GM21786 (cell line): ENCODE results near the gene DLX3.

Source experiments
- ATAC-seq: cut with Tn5 transposase; IDR thresholded peaks from one replicate; pipeline ENCODE4 v1.9.1; 2021; ENCODE audit not compliant: unreplicated experiment

DLX3 gene

DNA sequence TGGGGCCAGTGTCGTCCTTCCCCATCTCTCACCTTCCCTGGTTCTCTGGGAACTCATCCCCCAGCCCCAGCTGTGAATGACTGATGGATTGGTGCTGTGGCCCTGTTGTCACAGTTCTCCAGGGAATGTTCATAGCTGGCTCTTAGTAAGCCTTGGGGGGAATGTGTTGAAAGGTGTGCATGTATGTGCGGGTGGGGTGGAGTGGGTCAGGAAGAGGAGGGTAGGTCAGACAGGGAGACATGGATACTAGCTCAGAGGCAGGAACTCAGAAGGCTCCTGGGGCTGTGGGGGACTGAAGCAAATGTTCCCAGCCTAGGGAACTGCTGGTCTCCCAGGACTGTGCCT, 21.8 kb downstream of the DLX3 start:
- ATAC-seq: no peak

DNA sequence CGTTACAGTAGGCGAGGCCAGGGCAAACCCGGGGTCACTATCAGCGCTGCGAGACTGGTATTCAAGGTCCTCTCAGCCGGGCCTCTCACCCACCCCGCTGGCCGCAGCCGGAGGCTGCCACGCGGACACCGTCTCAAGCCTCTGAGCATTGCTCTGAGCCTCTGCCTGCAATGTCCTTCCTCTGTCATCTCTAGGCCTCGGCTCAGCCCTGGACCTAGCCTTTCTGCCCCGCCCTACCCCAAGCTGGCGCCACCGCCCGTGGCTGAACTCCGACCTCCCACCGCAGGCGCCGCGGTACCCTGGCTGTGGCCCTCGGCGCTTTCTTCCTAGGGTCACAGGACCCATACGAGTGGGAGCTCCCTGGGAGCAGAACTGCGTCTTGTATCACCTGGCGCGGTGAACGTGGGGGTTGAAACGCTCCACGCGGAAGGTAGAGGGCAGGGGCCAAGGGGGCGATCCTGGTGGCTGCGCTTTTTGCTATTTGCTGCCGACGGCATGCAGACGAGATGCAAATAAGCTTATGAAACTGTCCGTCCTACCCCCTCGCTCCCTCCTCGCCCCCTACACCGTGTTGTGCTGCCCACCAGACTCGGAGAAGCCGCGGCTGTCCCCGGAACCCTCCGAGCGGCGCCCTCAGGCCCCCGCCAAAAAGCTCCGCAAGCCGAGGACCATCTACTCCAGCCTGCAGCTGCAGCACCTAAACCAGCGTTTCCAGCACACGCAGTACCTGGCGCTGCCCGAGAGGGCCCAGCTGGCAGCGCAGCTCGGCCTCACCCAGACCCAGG, 22.3 kb downstream of the DLX3 start:
- ATAC-seq: no peak

DNA sequence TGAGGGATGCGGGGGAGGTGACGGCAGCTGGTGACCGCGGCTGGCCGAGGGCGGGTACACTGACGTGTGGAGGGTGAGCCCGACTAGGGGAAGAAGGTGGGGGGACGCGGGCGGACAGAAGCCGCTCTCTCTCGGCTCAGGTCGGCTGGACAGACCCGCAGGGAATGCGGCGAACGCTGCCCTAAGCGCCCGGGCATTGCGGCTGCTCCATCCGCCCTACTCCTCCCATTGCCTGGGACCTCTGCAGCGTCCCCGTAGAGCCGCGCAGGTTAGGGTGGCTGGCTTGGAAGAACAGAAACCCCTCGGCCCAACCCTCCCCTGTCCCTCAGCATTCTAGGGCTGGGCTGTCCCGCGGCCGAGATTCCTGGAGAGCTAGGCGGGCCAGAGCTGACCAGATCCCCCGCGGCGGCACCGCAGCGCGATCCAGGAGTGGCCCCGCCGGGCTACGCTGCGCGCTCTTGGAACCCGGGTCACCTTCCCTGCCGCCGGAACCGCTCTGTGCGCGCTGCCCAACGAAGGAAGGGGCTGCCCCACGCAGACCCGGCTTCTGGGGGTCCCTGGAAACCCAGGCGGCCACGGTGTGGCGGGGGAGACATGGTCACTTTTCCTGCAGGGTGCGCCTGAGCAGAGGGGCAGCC, 23.1 kb downstream of the DLX3 start:
- no peak for ATAC-seq

DNA sequence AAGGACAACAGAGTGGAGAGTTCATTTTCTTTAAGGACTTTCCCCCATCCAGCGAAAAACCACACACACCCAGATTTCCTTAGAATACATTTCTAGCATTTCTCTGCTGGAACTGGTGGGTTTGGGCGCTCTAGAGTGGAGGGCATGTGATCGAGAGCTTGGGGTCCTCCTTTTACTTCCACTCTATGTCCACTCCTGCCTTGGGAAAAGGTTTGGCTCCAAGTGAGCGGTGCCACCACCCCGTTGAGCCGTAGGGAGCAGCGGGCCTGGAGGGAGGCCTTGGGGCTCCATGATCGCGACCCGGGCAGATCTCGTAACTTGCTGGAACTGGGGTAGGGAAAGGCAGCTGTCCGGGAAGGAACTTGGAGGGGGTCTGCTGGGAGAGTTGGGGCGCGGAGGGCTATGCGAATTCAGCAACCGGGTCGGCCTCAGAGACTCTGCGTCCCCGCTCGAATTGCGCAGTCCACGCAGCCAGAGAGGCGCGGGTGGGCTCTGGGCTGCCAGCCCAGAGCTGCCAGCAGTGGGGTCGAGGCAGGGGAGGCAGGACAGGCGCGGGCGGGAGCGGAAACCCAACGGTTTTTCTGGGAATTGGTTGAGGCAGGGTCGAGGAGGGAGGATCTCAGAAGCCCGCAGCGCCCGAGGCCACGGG, 23.7 kb downstream of the DLX3 start:
- ATAC-seq: no peak

DNA sequence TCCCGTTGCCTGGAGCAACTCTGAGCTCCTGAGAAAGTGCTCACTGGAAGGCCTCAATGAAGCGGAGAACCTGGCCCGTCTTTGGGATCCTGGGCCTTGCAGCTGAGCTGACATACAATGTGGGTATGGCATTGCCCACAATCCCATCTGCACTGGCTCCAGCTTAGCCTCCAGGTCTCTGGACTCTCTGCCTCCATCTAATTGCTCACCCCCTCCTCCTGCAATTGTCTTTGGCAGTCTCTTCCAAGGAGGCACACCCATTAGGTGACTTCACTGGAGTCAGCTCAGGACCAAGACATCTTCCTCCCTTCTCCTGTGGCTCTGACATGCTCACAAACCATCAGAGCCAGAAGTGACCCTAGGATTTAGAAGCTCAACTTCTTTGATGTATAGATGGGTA, 24.5 kb downstream of the DLX3 start:
- no peak for ATAC-seq

DNA sequence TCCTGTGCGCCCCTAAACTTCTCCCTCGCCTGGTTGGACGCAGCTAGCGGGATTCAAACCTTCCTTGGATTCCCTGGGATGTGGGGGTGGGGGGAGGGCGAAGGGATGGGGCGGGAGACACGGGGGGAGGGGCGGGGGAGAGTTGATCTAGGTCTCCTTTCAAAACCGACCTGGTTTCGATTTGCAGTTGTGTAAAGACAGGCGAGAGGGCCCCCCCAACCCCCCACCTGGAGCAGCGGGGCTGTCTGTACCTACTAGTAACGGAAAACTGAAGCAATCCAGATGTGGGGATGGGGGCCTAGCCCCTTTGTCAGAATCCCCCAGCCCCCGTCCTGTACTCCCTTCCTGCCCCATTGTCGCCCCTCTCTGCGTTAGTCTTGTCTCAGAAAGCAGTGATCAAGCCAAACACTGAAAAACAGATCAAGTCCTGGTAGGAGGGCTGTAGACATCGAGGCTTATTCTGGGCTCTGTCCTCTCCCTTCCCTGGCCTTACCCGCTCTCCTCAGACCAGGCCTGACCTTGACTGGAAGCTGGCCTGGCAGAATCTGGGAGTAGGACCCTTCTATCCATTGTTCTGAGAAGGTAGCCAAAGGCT, 25.1 kb downstream of the DLX3 start:
- ATAC-seq: no peak

DNA sequence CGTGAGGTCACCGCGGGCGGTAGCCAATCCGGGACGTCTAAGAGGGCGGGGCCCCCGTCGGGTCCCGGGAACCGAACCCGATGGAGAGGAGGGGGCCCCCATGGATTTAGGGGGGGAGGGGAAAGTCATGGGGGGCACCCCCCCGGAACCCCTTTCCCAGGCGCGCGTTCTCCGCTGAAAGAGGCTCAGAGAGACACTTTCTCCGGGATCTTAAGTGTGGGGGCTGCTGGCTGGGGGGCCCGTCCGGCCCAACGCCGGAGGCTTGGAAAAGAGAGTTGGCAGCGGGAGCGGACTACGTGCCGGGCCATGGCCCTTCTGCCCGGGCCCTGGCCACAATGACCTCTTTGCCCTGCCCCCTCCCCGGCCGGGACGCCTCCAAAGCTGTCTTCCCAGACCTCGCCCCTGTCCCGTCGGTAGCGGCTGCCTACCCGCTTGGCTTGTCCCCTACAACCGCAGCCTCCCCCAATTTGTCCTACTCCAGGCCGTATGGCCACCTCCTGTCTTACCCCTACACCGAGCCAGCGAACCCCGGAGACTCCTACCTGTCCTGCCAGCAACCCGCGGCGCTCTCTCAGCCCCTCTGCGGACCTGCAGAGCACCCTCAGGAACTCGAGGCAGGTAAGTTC, 25.8 kb downstream of the DLX3 start, which contains the start of gene DLX4:
DLX4 (plus strand) TSS at position 57 of the 626 bp plus-strand sequence; CDS start at position 336, 279 bp downstream.
- ATAC-seq: no peak

DNA sequence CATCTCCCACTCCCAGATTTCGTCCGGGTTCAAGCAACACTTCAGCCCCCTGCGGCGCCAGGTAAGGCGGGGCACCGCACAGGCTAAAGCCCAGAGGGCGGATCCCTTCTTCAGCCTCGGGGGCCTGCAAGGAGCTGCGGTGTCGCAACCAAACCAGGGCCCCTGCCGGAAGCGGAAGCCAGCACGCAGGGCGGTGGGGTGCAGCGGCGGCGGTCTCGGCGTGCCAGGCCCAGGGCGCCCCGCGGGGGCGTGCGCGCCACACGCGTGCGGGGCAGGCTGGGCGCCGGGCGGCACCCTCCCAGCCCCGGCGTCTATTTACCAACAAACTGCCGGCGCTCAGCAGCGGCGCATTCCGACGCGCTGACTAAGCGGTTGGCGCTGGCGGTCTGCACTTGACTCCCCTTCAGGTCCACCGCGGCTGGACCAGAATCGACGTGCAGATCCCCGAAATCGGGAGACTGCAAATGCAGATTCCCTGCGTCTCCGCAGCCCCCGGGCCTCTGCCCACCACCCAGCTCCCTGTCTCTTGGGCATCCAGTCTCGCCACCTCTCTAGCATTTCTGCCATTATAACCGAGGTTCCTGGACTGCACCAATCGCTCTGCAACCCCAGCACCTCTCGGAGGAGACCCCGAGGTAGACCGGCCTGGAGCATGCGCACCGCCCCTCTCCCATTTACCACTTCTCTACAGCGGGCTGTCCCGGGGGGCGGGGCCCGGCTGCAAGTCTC, 26.5 kb downstream of the DLX3 start:
- no peak for ATAC-seq

DNA sequence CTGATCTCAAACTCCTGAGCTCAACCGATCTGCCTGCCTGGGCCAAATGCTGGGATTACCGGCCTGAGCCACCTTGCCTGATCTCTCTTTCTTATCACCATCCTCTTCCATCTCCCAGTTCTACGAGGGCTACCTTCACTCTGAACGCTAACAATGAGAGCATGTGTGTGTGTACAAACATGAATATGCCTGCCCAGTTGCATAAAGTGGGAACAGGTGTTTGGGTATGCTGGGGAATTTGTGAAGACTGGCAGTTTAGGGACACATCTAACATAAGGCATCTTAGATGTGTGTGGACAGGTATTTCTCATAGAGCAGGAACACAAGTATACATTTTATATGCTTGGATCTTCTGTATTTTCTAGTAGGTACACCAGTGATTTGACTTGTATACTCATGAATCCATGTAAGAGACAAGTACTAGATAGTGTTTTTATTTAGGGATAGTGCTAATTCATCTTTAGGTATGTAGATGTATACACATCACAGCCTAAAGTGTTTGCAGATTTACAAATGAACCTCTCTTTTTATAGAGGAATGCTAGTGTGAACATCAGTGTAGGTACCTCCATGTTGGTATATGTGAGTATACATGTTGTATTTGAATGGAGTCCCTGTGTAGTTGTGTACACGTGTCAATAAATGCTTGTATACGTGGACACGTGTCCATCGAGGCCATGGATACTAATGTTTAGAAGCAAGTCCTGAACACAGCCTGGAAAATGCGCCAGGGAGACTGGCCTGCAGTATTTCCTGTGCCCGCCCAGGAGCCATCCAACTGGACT, 27.2 kb downstream of the DLX3 start:
- ATAC-seq: no peak

DNA sequence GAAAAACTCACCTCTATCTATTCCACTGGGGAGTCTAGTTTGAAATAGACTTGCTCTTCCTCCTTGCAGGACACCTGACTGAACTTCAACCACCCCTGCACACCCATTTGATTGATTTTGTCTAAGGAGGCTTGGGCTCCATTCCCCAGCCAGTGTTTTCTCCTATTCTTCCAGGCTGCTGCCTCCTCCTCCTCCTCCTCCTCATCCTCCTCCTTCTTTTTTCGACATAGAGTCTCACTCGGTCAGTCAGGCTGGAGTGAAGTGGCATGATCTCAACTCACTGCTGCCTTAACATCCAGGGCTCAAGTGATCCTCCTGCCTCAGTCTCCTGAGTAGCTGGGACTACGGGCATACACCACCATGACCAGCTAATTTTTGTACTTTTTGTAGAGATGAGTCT, 27.8 kb downstream of the DLX3 start:
- ATAC-seq: no peak

DNA sequence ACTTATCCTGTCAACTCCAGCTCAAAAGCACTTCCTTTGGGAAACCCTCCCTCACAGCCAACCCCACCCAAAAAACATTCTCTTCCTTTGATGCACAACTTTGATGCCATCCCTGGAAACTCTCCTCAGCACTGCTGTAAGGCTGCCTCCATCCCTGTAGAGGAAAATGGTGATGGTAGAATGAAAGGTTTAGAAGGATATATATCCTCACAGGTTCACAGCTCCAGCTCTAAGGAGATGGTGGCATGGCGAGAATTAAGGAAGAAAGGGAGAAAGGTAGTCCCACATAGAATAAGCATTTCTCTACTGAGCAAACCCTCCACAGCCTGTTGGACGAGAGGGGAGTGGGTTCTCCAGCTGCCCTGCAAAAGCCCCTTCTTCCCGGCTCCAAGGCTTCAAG, 28.3 kb downstream of the DLX3 start:
- no peak for ATAC-seq

DNA sequence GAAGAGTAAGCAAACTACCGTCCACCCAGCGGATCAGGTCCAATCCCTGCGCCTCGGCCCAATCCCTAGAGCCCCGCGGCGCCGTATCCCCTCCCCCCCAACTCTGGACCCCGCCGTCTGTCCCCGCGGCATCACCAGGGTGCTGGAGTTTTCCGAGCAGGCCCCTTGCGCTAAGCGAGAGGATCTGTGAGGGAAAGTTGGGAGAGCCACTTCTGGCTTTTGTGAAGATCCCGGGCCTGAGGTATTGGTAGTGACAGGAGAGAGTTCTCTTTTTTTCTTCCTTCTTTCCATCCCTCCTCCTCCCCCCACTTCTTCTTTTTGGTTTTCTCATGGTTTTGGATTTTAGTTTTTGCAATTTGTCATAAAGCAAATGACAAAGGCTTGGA, 29.5 kb downstream of the DLX3 start:
- ATAC-seq: no peak

DNA sequence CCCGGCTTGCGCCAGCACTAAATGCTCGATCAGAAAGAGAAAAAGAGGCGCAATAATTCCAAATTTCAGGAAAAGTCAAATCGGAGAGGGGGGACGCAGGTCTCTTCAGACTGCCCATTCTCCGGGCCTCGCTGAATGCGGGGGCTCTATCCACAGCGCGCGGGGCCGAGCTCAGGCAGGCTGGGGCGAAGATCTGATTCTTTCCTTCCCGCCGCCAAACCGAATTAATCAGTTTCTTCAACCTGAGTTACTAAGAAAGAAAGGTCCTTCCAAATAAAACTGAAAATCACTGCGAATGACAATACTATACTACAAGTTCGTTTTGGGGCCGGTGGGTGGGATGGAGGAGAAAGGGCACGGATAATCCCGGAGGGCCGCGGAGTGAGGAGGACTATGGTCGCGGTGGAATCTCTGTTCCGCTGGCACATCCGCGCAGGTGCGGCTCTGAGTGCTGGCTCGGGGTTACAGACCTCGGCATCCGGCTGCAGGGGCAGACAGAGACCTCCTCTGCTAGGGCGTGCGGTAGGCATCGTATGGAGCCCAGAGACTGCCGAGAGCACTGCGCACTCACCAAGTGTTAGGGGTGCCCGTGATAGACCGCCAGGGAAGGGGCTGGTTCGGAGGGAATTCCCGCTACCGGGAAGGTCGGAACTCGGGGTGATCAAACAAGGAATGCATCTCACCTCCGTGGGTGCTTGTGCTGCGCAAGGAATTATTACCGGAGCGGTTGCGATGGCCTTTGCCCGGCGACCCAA, 30.1 kb downstream of the DLX3 start:
- ATAC-seq: no peak

DNA sequence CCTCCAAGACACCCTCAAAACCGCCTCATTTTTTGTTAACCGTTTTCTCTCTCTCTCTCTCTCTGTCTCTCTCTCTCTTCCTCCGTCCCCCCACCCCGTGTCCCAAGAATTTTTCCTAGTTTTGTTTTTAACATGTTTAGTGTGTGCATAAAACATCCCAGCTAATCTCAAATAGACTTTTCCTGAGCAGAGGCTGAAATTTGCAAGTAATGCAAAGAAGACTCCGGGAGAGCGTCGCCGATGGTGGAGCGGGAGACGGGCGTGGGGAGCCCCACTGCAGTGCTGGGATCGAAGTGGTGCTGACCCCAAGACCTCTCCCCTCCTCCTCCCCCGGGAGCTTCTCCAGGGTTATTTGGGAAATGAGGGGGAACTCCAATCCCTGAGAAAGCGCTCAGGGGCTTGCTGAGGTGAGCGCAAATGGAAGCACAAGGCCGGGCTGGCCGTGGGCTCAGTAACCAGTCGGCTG, 30.7 kb downstream of the DLX3 start:
- no peak for ATAC-seq

DNA sequence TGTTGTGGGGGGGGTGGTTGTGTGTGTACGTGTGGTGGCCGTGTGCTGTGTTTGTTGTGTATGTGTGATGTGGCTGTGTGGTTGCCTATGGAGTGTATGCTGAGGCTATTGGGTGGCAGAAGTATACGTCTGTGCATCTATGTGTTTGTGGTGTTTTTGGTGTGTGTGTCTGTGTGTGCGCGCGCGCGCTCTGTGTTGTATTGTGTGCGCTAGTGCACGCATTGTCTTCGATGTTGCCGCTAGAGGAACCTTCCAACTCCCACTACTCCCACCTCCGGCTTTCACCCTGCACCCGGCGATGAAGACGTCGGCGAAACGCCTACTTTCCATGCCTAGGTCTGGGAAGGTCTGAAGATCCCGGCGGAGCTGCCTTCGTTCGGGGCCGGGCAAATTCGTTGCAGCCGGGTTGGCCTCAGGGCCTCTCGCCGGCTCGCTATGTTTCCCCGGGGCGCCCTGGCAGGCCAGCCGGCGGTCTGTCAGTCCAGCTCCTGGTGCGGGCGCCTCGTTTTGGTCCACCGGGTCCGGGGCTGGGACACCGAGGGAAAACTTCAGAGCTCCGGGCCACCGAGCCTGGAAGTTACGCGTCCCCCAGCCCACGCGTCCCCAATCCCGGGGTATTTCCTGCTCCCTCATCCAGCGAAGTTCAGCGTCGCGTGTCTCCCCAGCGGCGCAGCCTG, 31.3 kb downstream of the DLX3 start:
- no peak for ATAC-seq

DNA sequence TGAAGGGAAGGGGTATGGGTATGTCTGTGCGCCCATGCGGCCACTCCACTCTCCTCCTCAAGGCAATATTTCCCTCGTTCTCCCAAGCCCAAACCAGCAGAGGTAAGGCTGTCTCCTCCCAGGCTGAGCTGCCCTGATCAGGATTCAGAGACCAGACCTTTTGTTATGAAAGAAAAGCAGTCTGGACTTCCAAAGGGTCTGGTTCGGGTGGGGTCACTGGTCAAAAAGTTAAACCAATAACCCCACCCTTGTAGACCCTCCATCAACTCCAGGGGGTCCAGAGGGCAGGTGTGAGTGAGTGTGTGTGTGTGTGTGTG, 31.8 kb downstream of the DLX3 start:
- ATAC-seq: no peak

DNA sequence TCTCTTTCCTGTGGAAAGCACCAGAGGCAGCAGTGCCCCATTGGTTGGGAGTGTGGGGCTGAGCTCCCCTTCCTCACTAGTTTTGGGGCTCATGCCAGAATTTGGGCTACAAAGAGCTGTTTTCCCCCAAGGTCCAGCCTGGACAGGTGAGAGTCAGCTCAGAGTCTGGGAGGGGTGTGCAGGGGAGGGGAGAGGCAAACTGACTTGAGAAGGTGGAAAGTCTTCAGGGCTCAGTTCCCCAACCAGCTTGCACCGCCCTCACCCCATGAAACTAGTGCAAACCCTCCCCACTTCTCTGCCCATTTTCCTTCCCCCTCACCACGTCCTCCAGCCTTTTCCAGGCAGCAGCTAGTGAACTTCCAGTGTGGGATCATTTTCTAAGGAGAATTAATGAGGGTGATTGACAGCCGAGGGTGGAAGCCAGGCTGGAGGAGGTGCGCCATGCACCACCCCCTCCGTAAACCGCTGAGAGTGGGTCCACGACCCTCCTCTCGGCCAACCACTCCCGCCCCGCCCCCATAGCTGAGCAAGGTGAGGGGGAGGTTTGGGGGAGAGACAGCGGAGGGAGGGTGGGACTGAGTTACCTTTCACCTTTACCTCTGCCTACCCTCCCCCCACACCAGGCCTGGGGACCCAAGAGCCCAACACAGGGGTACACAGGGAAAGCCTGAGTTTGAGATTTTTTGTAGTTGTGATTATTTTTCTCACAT, 32.3 kb downstream of the DLX3 start:
- ATAC-seq: no peak
